LNCaP clone FGC (cell line): Measurements from ENCODE around the gene FSTL4.

Source experiments
- DNase-seq: peaks from one replicate; pipeline ENCODE4 v3.0.0-alpha.2; 2011; ENCODE audit warnings: low read depth
- H3K4me3 ChIP-seq: 2 replicates; pipeline ENCODE4 v1.5.1; 2011; ENCODE audit warnings: mild to moderate bottlenecking, low read depth, low read length, control low read depth
- TF ChIP-seq, protein P1 (sequence below): IDR thresholded peaks from 2 replicates; pipeline ENCODE4 v1.5.1; 2012; ENCODE audit warnings: mild to moderate bottlenecking; ENCODE audit not compliant: control insufficient read depth, insufficient read depth; ENCODE audit errors: extremely low read depth

FSTL4 gene

DNA sequence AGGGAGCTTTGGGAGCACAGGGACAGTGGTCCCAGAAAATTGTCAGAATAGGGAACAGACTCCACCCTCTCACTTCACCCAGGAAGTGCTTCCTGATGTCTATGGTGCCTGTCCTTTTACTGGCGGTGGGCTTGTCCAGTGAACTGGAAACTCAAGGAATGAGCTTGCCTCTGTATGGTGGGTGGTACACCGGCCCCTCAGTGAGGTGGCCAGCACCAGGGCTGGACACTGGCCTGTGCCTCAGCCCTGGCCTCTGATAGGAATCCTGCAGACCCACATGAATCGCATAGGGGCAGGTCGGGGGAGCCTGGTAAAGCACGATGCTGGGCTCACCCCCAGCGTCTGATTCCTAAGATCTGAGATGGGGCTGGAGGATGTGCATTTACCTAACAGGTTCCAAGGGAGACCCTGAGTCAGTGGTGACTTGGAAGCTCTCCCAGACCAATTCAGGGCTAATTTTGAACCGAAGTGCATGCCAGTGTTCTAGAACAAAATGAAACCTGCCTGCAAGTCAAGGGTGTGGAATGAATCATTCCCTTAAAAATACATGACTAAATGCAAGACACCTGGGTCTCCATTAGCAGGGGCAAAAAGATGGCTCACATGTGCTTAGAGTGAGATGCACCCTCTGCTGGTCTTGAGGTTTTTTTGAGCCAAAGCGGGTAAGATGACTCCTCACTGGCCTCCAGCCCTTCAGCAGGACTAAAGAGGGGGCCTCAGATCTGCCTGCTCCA lies 382.2 kb downstream of the FSTL4 start:
- TF ChIP-seq, protein P1, sequence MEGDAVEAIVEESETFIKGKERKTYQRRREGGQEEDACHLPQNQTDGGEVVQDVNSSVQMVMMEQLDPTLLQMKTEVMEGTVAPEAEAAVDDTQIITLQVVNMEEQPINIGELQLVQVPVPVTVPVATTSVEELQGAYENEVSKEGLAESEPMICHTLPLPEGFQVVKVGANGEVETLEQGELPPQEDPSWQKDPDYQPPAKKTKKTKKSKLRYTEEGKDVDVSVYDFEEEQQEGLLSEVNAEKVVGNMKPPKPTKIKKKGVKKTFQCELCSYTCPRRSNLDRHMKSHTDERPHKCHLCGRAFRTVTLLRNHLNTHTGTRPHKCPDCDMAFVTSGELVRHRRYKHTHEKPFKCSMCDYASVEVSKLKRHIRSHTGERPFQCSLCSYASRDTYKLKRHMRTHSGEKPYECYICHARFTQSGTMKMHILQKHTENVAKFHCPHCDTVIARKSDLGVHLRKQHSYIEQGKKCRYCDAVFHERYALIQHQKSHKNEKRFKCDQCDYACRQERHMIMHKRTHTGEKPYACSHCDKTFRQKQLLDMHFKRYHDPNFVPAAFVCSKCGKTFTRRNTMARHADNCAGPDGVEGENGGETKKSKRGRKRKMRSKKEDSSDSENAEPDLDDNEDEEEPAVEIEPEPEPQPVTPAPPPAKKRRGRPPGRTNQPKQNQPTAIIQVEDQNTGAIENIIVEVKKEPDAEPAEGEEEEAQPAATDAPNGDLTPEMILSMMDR, result no peak
- DNase-seq, result no peak
- no peak overlapping the region for H3K4me3 ChIP-seq

DNA sequence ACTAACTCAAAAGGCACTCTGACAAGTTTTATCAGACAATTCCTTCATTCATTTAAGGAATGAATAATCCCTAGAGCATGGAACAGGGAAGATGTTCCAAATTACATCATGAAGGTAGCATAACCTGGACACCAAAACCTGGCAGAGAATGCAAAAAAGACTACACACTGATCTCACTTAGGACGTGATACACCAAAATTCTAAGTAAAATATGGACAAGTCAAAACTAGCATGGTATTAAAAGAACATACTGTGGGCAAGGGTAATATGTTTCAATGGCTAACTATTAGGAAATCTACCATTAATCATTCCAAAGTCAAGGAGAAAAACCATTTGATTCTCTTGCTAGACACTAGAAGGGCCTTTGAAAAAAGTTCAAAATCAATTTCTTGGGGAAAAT lies 384.0 kb downstream of the FSTL4 start:
- TF ChIP-seq, protein P1, result no peak
- DNase-seq, result no peak

DNA sequence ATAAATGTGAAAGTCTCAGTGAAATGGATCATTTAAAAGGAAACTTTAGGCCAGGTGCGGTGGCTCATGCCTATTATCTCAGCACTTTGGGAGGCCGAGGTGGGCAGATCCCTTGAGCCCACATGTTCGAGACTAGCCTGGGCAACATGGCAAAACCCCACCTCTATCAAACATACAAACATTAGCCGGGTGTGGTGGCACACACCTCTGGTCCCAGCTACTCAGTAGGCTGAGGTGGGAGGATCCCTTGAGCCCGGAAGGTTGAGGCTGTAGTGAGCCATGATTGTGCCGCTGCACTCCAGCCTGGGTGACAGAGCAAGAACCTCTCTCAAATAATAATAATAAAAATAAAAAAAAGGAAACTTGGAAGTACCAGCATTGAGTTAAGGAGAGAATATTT lies 384.4 kb downstream of the FSTL4 start:
- H3K4me3 ChIP-seq, result no peak overlapping the region
- TF ChIP-seq, protein P1, result no peak
- no peak for DNase-seq

More for the DNA sequence above, 384.0 kb downstream of the FSTL4 start:
- no peak overlapping the region for H3K4me3 ChIP-seq

DNA sequence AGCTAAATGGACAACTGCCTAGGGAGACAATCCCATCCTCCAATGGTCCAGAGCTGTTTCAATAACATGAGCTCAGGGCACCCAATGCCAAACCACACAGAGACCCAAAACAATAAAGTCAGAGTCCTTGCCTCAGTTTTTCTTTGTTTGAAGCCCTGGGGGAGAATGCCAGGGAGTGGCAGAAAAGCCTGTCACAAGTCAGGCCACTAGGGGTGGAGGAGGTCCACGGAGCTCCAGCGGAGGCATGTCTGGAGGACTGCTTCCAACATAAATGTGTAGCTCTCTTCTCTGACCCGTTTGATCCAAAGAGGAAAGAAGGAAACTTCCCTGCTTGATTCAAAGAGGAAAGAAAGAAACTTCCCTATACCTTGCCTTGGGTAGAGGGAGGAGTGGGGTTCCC lies 385.3 kb downstream of the FSTL4 start:
- H3K4me3 ChIP-seq, result no peak overlapping the region
- TF ChIP-seq, protein P1, result no peak
- no peak for DNase-seq

DNA sequence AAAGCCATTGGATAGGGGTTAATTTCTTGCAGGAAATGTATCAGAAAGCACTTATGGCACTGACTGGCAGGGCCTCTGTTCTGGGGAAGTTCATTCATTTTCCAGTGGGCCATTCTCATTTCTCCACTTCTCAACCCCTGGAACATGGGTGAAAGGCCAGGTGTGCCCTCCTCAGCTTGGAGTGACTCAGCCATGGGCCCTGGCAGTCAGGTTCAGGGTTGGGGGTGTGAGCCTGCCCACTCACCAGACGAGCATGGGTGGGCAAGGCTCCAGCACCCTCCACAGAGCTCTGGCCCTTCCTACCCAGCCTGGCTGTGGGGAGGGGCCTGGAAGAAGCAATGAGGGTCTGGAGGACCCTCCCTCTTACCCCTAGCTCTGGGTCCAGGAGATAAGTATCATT lies 386.2 kb downstream of the FSTL4 start:
- TF ChIP-seq, protein P1, result no peak
- DNase-seq, result no peak

DNA sequence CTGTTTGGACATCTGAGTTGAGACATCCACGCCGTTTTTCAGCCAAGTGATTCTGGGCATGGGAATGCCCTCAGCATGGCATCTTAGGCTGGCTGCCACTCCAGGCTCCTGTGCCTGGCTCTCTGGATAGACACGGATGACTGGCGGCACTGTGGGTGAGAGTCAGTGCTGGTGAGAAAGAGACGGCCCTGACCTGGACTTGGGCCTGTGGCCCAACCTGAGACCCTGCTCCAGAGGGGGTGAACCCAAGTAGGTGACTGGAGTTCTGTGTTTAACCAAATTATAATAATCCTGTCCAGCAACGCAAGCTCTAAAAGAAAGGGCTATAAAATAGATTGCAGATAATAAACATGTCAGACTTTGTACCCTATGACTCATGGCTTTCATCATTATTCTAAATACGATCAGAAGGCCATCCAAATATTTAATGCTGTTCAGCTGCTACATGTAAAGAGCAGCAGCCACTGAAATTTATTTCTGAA lies 386.6 kb downstream of the FSTL4 start:
- no peak overlapping the region for H3K4me3 ChIP-seq
- no peak for DNase-seq
- TF ChIP-seq, protein P1, result no peak

More for the DNA sequence above, 386.2 kb downstream of the FSTL4 start:
- no peak overlapping the region for H3K4me3 ChIP-seq

DNA sequence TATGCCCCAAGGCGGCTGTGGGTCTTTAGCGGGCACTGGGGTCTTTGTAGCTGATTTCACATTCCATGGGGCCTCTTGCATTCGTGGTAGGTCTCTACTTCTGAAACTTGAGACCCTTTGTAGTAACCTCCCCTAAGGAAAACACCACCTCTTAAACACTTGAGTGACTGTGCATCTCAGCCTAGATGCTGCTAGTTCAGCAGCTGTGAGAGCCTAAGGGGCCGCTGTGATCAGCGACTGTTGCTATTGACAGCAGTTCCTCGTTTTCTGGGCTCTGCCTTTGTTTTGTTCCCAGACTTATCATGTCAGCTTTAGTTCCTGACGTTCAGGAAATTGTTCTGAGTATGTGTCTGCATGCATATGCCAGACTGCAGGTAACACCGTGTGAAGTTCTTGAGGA lies 389.4 kb downstream of the FSTL4 start:
- TF ChIP-seq, protein P1, result no peak
- no peak for DNase-seq
- no peak overlapping the region for H3K4me3 ChIP-seq
